Measurements from ENCODE around the gene FASN.

Gene FASN

GRCh38 chr17:82053556-82054263 lies 44.3 kb downstream of the FASN start:
- H3K4me3 ChIP-seq (ENCODE audit: insufficient read depth, low read depth, low read length): no peak overlapping the region
- peaks cover 8% of the 10 kb centered on the region for H3K4me1 ChIP-seq (ENCODE audit: control insufficient read depth, insufficient read depth, low read length)
- H3K27ac ChIP-seq (ENCODE audit: insufficient read depth, low read depth, low read length, poor library complexity, severe bottlenecking): no peak overlapping the region
- no peaks in the 10 kb centered on the region for H3K9me3 ChIP-seq (ENCODE audit: control insufficient read depth, low read length)
- 96% methylated on average over 28 of the region's 28 CpGs for WGBS, 2 experiments
- H3K27me3 ChIP-seq (ENCODE audit: control insufficient read depth, insufficient read depth, low read length, poor library complexity, severe bottlenecking): no peaks in the 10 kb centered on the region
- peaks cover 47% of the 10 kb centered on the region for H3K36me3 ChIP-seq (ENCODE audit: control insufficient read depth, insufficient read depth, low read length)

- H3K27me3 ChIP-seq (ENCODE audit: control insufficient read depth, insufficient read depth, low read length, poor library complexity, severe bottlenecking): no peaks in the 10 kb centered on the region
- peaks cover 8% of the 10 kb centered on the region for H3K4me1 ChIP-seq (ENCODE audit: control insufficient read depth, insufficient read depth, low read length)
- H3K9me3 ChIP-seq (ENCODE audit: control insufficient read depth, low read length): no peaks in the 10 kb centered on the region
- no peak overlapping the region for H3K27ac ChIP-seq (ENCODE audit: insufficient read depth, low read depth, low read length, poor library complexity, severe bottlenecking)
- WGBS, 2 experiments: 93% methylated on average over 19 of the region's 19 CpGs
- peaks cover 47% of the 10 kb centered on the region for H3K36me3 ChIP-seq (ENCODE audit: control insufficient read depth, insufficient read depth, low read length)
- H3K4me3 ChIP-seq (ENCODE audit: insufficient read depth, low read depth, low read length): peak overlapping the region; percentile 62
Measured at GRCh38 chr17:82053130-82053529, 44.9 kb downstream of the FASN start.

- no peaks in the 10 kb centered on the region for H3K9me3 ChIP-seq (ENCODE audit: control insufficient read depth, low read length)
- WGBS, 2 experiments: 33 to 38% methylated on average over 19 of the region's 19 CpGs
Measured at GRCh38 chr17:82052638-82053059, 45.4 kb downstream of the FASN start.

GRCh38 chr17:82051776-82052637 lies 46.0 kb downstream of the FASN start, which contains the start of the genes GPS1 and RFNG:
TSS of gene GPS1 (plus strand) at chr17:82051898. CDS start at chr17:82051932, 34 bp downstream.
TSS of gene RFNG (minus strand) at chr17:82051811. CDS start at chr17:82051766, 45 bp downstream.
- Histone ChIP-seq H3K9me3 (ENCODE audit: control insufficient read depth, low read length) (no peaks in the 10 kb centered on the region), H3K27me3 (ENCODE audit: control insufficient read depth, insufficient read depth, low read length, poor library complexity, severe bottlenecking) (no peaks in the 10 kb centered on the region), H3K27ac (ENCODE audit: insufficient read depth, low read depth, low read length, poor library complexity, severe bottlenecking) (no peak within 1 kb of the TSS), H3K4me3 (ENCODE audit: insufficient read depth, low read depth, low read length) (peak within 1 kb of the TSS; percentile 62), H3K4me1 (ENCODE audit: control insufficient read depth, insufficient read depth, low read length) (peaks cover 8% of the 10 kb centered on the region), H3K36me3 (ENCODE audit: control insufficient read depth, insufficient read depth, low read length) (peaks cover 36% of the 10 kb centered on the region)
- WGBS, 2 experiments: 1% methylated on average over 94 of the region's 94 CpGs

More at GRCh38 chr17:82052638-82053059, 45.4 kb downstream of the FASN start:
- H3K36me3 ChIP-seq (ENCODE audit: control insufficient read depth, insufficient read depth, low read length): peaks cover 42% of the 10 kb centered on the region
- no peak overlapping the region for H3K27ac ChIP-seq (ENCODE audit: insufficient read depth, low read depth, low read length, poor library complexity, severe bottlenecking)
- peaks cover 8% of the 10 kb centered on the region for H3K4me1 ChIP-seq (ENCODE audit: control insufficient read depth, insufficient read depth, low read length)
- peak overlapping the region; percentile 62 for H3K4me3 ChIP-seq (ENCODE audit: insufficient read depth, low read depth, low read length)
- no peaks in the 10 kb centered on the region for H3K27me3 ChIP-seq (ENCODE audit: control insufficient read depth, insufficient read depth, low read length, poor library complexity, severe bottlenecking)

- H3K9me3 ChIP-seq (ENCODE audit: control insufficient read depth, low read length): no peaks in the 10 kb centered on the region
- WGBS, 2 experiments: 20 to 22% methylated on average over 79 of the region's 79 CpGs
- H3K27ac ChIP-seq (ENCODE audit: insufficient read depth, low read depth, low read length, poor library complexity, severe bottlenecking): no peak overlapping the region
- H3K27me3 ChIP-seq (ENCODE audit: control insufficient read depth, insufficient read depth, low read length, poor library complexity, severe bottlenecking): no peaks in the 10 kb centered on the region
- H3K36me3 ChIP-seq (ENCODE audit: control insufficient read depth, insufficient read depth, low read length): peaks cover 26% of the 10 kb centered on the region
- H3K4me1 ChIP-seq (ENCODE audit: control insufficient read depth, insufficient read depth, low read length): peaks cover 8% of the 10 kb centered on the region
- peak overlapping the region; percentile 62 for H3K4me3 ChIP-seq (ENCODE audit: insufficient read depth, low read depth, low read length)
Measured at GRCh38 chr17:82050761-82051641, 47.0 kb downstream of the FASN start.

- WGBS, 2 experiments: 92 to 93% methylated on average over 28 of the region's 28 CpGs
- no peaks in the 10 kb centered on the region for H3K9me3 ChIP-seq (ENCODE audit: control insufficient read depth, low read length)
- no peaks in the 10 kb centered on the region for H3K27me3 ChIP-seq (ENCODE audit: control insufficient read depth, insufficient read depth, low read length, poor library complexity, severe bottlenecking)
- peak overlapping the region; percentile 62 for H3K4me3 ChIP-seq (ENCODE audit: insufficient read depth, low read depth, low read length)
- H3K27ac ChIP-seq (ENCODE audit: insufficient read depth, low read depth, low read length, poor library complexity, severe bottlenecking): no peak overlapping the region
- peaks cover 8% of the 10 kb centered on the region for H3K4me1 ChIP-seq (ENCODE audit: control insufficient read depth, insufficient read depth, low read length)
- H3K36me3 ChIP-seq (ENCODE audit: control insufficient read depth, insufficient read depth, low read length): peaks cover 21% of the 10 kb centered on the region
Measured at GRCh38 chr17:82050152-82050760, 47.8 kb downstream of the FASN start.

GRCh38 chr17:82049521-82049971 lies 48.5 kb downstream of the FASN start:
- Histone ChIP-seq H3K27ac (ENCODE audit: insufficient read depth, low read depth, low read length, poor library complexity, severe bottlenecking) (no peak overlapping the region), H3K27me3 (ENCODE audit: control insufficient read depth, insufficient read depth, low read length, poor library complexity, severe bottlenecking) (no peaks in the 10 kb centered on the region), H3K36me3 (ENCODE audit: control insufficient read depth, insufficient read depth, low read length) (peaks cover 14% of the 10 kb centered on the region), H3K4me1 (ENCODE audit: control insufficient read depth, insufficient read depth, low read length) (peaks cover 8% of the 10 kb centered on the region), H3K9me3 (ENCODE audit: control insufficient read depth, low read length) (no peaks in the 10 kb centered on the region), H3K4me3 (ENCODE audit: insufficient read depth, low read depth, low read length) (no peak overlapping the region)
- WGBS, 2 experiments: 96% methylated on average over 16 of the region's 16 CpGs

GRCh38 chr17:82049106-82049505 lies 48.9 kb downstream of the FASN start:
- H3K4me3 ChIP-seq (ENCODE audit: insufficient read depth, low read depth, low read length): no peak overlapping the region
- 90 to 93% methylated on average over 8 of the region's 8 CpGs for WGBS, 2 experiments
- H3K36me3 ChIP-seq (ENCODE audit: control insufficient read depth, insufficient read depth, low read length): peaks cover 9% of the 10 kb centered on the region
- peaks cover 8% of the 10 kb centered on the region for H3K4me1 ChIP-seq (ENCODE audit: control insufficient read depth, insufficient read depth, low read length)
- no peaks in the 10 kb centered on the region for H3K27me3 ChIP-seq (ENCODE audit: control insufficient read depth, insufficient read depth, low read length, poor library complexity, severe bottlenecking)
- H3K27ac ChIP-seq (ENCODE audit: insufficient read depth, low read depth, low read length, poor library complexity, severe bottlenecking): no peak overlapping the region
- no peaks in the 10 kb centered on the region for H3K9me3 ChIP-seq (ENCODE audit: control insufficient read depth, low read length)

- 92 to 95% methylated on average over 20 of the region's 20 CpGs for WGBS, 2 experiments
- Histone ChIP-seq H3K4me1 (ENCODE audit: control insufficient read depth, insufficient read depth, low read length) (peaks cover 8% of the 10 kb centered on the region), H3K9me3 (ENCODE audit: control insufficient read depth, low read length) (no peaks in the 10 kb centered on the region), H3K36me3 (ENCODE audit: control insufficient read depth, insufficient read depth, low read length) (peaks cover 4% of the 10 kb centered on the region), H3K4me3 (ENCODE audit: insufficient read depth, low read depth, low read length) (no peak overlapping the region), H3K27me3 (ENCODE audit: control insufficient read depth, insufficient read depth, low read length, poor library complexity, severe bottlenecking) (no peaks in the 10 kb centered on the region), H3K27ac (ENCODE audit: insufficient read depth, low read depth, low read length, poor library complexity, severe bottlenecking) (no peak overlapping the region)
Measured at GRCh38 chr17:82048571-82048971, 49.5 kb downstream of the FASN start.
